ENCODE measurements around the gene AFTPH. TPM values are rescaled to one million over a fixed set of nuclear protein-coding genes. Genes with fewer than 3 reads are reported as not detected.

Gene AFTPH
- total RNA-seq, 1 donor from 2014 or later, result 16.0 TPM

GRCh38 chr2:64606479-64607363 is 82.6 kb downstream of the AFTPH start:
- TF ChIP-seq CTCF (IDR thresholded peaks at IDR 0.05; ENCODE audit: insufficient read depth, low read depth, low read length) (no peak), EZH2 (IDR thresholded peaks at IDR 0.05; ENCODE audit: insufficient read depth, low read length) (no peak)
- DNase-seq (ENCODE audit: low read depth), result no peak
- Mint-ChIP-seq H3K27ac (ENCODE audit: unreplicated experiment) (no peak overlapping the region), H3K4me3 (ENCODE audit: unreplicated experiment) (no peak overlapping the region), H3K9me3 (ENCODE audit: unreplicated experiment) (peaks cover 7% of the 10 kb centered on the region), H3K27me3 (ENCODE audit: low read depth, unreplicated experiment) (peaks cover 8% of the 10 kb centered on the region), H3K4me1 (ENCODE audit: low read depth, unreplicated experiment) (no peaks in the 10 kb centered on the region), H3K36me3 (ENCODE audit: low read depth, unreplicated experiment) (no peaks in the 10 kb centered on the region)
- Histone ChIP-seq H2AFZ (ENCODE audit: low read depth, low read length) (no peak overlapping the region), H3K27me3 (ENCODE audit: insufficient read depth, low read length) (peaks cover 16% of the 10 kb centered on the region), H3K79me2 (ENCODE audit: insufficient read depth, low read length) (no peaks in the 10 kb centered on the region), H3K27ac (ENCODE audit: low read depth, low read length) (no peak overlapping the region), H3K9ac (ENCODE audit: low read length) (no peak overlapping the region), H3K4me3 (ENCODE audit: insufficient read depth, low read depth, low read length) (no peak overlapping the region), H3K36me3 (ENCODE audit: insufficient read depth, low read length) (no peaks in the 10 kb centered on the region), H3K4me2 (ENCODE audit: low read length) (no peak overlapping the region), H3K4me1 (ENCODE audit: insufficient read depth, low read length) (no peaks in the 10 kb centered on the region), H3K9me3 (ENCODE audit: insufficient read depth, low read depth, low read length) (peaks cover 3% of the 10 kb centered on the region), H4K20me1 (ENCODE audit: insufficient read depth, low read length) (no peaks in the 10 kb centered on the region)
- no peak for FAIRE-seq

GRCh38 chr2:64607381-64608304 is 83.5 kb downstream of the AFTPH start:
- H3K36me3 ChIP-seq (ENCODE audit: insufficient read depth, low read length), result no peaks in the 10 kb centered on the region
- Mint-ChIP-seq H3K36me3 (ENCODE audit: low read depth, unreplicated experiment) (no peaks in the 10 kb centered on the region), H3K27ac (ENCODE audit: unreplicated experiment) (no peak overlapping the region), H3K4me1 (ENCODE audit: low read depth, unreplicated experiment) (no peaks in the 10 kb centered on the region), H3K4me3 (ENCODE audit: unreplicated experiment) (no peak overlapping the region), H3K9me3 (ENCODE audit: unreplicated experiment) (peaks cover 7% of the 10 kb centered on the region), H3K27me3 (ENCODE audit: low read depth, unreplicated experiment) (peaks cover 12% of the 10 kb centered on the region)
- H3K4me2 ChIP-seq (ENCODE audit: low read length), result no peak overlapping the region
- FAIRE-seq (no peak), DNase-seq (ENCODE audit: low read depth) (no peak)
- H3K4me1 ChIP-seq (ENCODE audit: insufficient read depth, low read length), result no peaks in the 10 kb centered on the region
- H3K27ac ChIP-seq (ENCODE audit: low read depth, low read length), result no peak overlapping the region
- H3K4me3 ChIP-seq (ENCODE audit: insufficient read depth, low read depth, low read length), result no peak overlapping the region
- H3K79me2 ChIP-seq (ENCODE audit: insufficient read depth, low read length), result no peaks in the 10 kb centered on the region
- no peaks in the 10 kb centered on the region for H4K20me1 ChIP-seq (ENCODE audit: insufficient read depth, low read length)
- H3K27me3 ChIP-seq (ENCODE audit: insufficient read depth, low read length), result peaks cover 19% of the 10 kb centered on the region
- H3K9me3 ChIP-seq (ENCODE audit: insufficient read depth, low read depth, low read length), result peaks cover 3% of the 10 kb centered on the region
- TF ChIP-seq CTCF (IDR thresholded peaks at IDR 0.05; ENCODE audit: insufficient read depth, low read depth, low read length) (no peak), EZH2 (IDR thresholded peaks at IDR 0.05; ENCODE audit: insufficient read depth, low read length) (no peak)
- no peak overlapping the region for H3K9ac ChIP-seq (ENCODE audit: low read length)
- H2AFZ ChIP-seq (ENCODE audit: low read depth, low read length), result no peak overlapping the region

All from astrocyte (in vitro differentiated cells and primary cell).